Breast epithelium (tissue), 4 donors: Measurements from ENCODE around the gene TMEM147. TPM values are rescaled to one million over a fixed set of nuclear protein-coding genes. Genes with fewer than 3 reads are reported as not detected.

ENCODE experiments used
- DNase-seq, 2 donors: peaks; one replicate each; pipeline ENCODE4 v3.0.0-alpha.2; 2019; ENCODE audit warnings: low spot score in 2 of 2
- H3K27ac ChIP-seq, 2 donors: fragments of 200-600 bp; sonication (generic) in 1 of 2; one replicate each; pipeline ENCODE4 v1.5.1; 2016 to 2019; ENCODE audit warnings: mild to moderate bottlenecking in 1 of 2
- H3K27me3 ChIP-seq, 2 donors: fragments of 200-600 bp; sonication (generic) in 1 of 2; one replicate each; pipeline versions ENCODE4 v1.5.1 to v1.6.0; 2017 to 2019; ENCODE audit warnings: control low read depth in 1 of 2, mild to moderate bottlenecking in 1 of 2
- H3K36me3 ChIP-seq: fragments of 200-600 bp; one replicate; pipeline ENCODE4 v1.5.1; 2019
- H3K4me1 ChIP-seq, 2 donors: fragments of 200-600 bp; sonication (generic); one replicate each; pipeline ENCODE4 v1.5.1; 2016 to 2019; ENCODE audit warnings: control low read depth in 1 of 2
- H3K4me3 ChIP-seq, 3 donors: fragments of 200-600 bp; sonication (generic); 1 replicate in 2 of 3; 2 replicates in 1 of 3; pipeline ENCODE4 v1.5.1; 2016 to 2019; ENCODE audit warnings: mild to moderate bottlenecking in 3 of 3, moderate library complexity in 2 of 3
- H3K9me3 ChIP-seq, 2 donors: fragments of 200-600 bp; sonication (generic) in 1 of 2; one replicate each; pipeline ENCODE4 v1.5.1; 2016 to 2019; ENCODE audit warnings: control low read depth in 1 of 2
- POLR2A ChIP-seq: fragments of 450-650 bp; IDR thresholded peaks from one replicate; pipeline ENCODE4 v1.6.1; 2016; ENCODE audit warnings: antibody characterized with exemption, mild to moderate bottlenecking, moderate library complexity
- POLR2AphosphoS5 ChIP-seq, 3 donors: sonication (generic); formaldehyde crosslinking; IDR thresholded peaks; one replicate each; pipeline ENCODE4 v1.6.1; 2017; ENCODE audit warnings: antibody characterized with exemption in 3 of 3
- intact Hi-C: fragments of 100-400 bp; cut with DNase I; formaldehyde crosslinking; loops from one replicate; pipeline ENCODE4 v1.15.1; 2023; ENCODE audit warnings: low total_unique reads
- total RNA-seq, 3 donors: library from RNA; depleted of rRNA; stranded (reverse); fragments of >200 nt; gene quantifications; one replicate each; pipeline ENCODE4 v1.1.0, GENCODE V29; 2016
- TF ChIP-seq, protein P1 (sequence below), 3 donors: fragments of 450-650 bp; IDR thresholded peaks; one replicate each; pipeline ENCODE4 v1.5.1; 2016 to 2017; ENCODE audit warnings: antibody characterized with exemption in 3 of 3, mild to moderate bottlenecking in 3 of 3, moderate library complexity in 3 of 3

Gene TMEM147
- total RNA-seq, 3 donors from 2014 or later: 67.4 to 91.8 (median 91.8) TPM

DNA sequence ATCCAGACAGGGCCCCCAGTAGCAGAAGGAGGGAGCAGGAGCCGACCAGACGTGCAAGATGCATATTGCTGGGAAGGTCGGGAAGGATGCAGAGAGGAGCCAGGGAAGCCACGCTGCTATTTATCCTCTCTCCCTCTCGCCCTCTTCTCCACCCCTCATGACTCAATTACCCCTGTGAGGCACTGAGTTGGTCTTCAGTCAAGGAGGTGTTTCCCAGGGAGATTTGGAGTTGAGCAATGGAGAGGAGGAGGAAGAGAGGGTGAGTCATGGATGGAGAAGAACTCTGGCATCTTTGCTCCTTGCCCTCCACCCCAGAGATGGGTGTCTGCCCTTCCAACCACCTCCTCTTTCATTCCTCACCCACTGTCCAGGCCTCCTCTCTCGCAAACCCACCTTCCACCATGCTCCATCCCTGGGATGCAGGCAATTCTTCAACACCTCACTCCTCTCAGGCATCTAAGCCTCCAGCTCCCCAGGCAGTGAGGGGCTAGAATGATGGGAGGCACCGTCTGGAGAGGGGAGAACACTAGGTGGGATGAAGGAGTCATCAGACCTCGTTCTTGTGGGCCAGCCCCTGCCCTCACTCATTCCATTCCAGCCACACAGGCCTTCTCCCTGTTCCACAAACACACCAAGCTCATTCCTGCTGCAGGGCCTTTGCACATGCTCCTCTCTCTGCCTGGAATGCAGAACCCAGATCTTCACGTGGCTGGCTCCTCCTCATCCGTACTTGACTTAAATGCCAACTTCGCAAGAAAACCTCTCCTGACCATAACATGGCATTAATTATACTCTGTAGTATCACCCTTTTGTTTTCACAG lies 17.0 kb upstream of the TMEM147 start, which contains the start of gene SBSN:
TSS of gene SBSN (minus strand) at position 94 of the 821 bp plus-strand sequence. CDS start at position 64, 30 bp downstream.
- no peaks in the 10 kb centered on the region for H3K36me3 ChIP-seq
- H3K4me3 ChIP-seq: no peak within 1 kb of the TSS
- H3K9me3 ChIP-seq: no peaks in the 10 kb centered on the region
- DNase-seq: no peak
- H3K4me1 ChIP-seq: no peaks in the 10 kb centered on the region
- TF ChIP-seq POLR2A (no peak), POLR2AphosphoS5 (IDR thresholded peaks at IDR 0.05) (no peak)
- TF ChIP-seq, protein P1, sequence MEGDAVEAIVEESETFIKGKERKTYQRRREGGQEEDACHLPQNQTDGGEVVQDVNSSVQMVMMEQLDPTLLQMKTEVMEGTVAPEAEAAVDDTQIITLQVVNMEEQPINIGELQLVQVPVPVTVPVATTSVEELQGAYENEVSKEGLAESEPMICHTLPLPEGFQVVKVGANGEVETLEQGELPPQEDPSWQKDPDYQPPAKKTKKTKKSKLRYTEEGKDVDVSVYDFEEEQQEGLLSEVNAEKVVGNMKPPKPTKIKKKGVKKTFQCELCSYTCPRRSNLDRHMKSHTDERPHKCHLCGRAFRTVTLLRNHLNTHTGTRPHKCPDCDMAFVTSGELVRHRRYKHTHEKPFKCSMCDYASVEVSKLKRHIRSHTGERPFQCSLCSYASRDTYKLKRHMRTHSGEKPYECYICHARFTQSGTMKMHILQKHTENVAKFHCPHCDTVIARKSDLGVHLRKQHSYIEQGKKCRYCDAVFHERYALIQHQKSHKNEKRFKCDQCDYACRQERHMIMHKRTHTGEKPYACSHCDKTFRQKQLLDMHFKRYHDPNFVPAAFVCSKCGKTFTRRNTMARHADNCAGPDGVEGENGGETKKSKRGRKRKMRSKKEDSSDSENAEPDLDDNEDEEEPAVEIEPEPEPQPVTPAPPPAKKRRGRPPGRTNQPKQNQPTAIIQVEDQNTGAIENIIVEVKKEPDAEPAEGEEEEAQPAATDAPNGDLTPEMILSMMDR (IDR thresholded peaks at IDR 0.05): no peak
- intact Hi-C loops: no loop called here
- peaks cover 0 to 55% of the 10 kb centered on the region in 2 donors for H3K27me3 ChIP-seq
- no peak within 1 kb of the TSS for H3K27ac ChIP-seq

DNA sequence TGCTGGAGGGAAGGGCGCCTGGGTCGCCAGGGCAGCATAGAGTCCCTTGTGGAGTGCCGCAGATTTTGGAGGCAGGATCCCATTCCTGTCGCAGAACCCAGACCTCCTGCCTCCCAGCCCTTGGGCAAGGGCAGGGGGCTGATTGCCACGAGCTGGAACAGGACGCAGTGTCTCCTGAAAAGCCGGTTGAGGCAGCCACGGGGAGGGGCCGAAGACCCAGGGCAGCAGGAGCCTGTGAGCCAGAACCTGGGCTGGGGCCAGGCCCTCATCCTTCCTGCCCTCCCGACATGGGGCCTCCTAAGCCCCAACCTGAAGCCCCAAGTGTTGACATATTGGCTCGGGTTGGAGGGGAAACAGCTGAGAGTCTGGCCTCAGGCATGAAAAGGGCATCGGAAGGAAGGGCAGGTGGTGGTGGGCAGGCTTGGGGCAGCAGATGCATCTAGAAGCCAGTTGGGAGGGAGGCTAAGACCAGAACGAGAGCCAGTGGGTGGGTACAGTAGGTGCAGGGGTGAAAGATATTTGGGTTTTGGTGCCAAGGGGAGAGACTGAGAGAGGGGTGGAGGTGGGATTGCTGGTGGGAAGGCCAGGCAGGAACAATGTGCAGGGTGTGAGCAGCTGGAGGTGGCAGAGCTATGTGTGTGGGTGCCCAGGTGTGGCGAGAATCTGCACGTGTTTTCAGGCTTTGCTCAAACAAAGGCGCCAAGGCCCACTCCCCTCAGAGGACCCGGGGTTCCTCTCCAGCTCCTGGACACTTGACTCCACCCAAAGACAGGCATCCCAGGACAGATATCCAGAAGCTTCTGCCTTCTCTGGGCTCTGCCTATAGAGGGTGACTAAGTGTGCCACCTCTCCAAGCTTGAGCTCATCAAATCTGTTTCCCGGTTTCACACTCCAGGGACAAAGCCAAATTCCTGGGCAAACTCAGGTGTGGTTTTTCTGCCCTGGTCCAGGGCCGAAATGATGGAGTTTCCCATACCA lies 15.9 kb upstream of the TMEM147 start:
- no peak overlapping the region for H3K27ac ChIP-seq
- no peaks in the 10 kb centered on the region for H3K36me3 ChIP-seq
- H3K27me3 ChIP-seq: peaks cover 0 to 66% of the 10 kb centered on the region in 2 donors
- no peaks in the 10 kb centered on the region for H3K4me1 ChIP-seq
- TF ChIP-seq, protein P1 (IDR thresholded peaks at IDR 0.05): no peak
- TF ChIP-seq POLR2AphosphoS5 (IDR thresholded peaks at IDR 0.05) (no peak), POLR2A (no peak)
- intact Hi-C loops: no loop called here
- DNase-seq: no peak
- no peak overlapping the region for H3K4me3 ChIP-seq
- no peaks in the 10 kb centered on the region for H3K9me3 ChIP-seq

DNA sequence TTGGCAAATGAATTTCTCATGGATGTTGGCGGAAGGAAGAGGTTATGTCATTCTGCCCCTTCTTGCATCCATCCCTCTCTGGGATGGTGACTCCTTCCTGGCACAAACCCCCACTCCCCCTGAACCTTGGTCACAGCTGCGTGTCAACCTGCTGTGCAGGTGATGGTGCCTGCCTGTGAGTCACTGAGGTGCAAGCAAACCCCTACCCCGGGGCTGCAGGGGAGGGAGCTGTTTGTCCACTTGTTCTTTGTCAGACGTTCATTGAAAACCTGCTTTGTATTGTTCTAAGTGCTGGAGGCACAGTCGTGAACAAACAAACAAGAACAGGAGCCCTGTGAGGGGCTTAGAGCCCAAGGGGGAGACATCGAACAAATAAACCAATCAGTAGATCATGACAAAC lies 14.1 kb upstream of the TMEM147 start:
- no peak for DNase-seq
- Histone ChIP-seq H3K27ac (no peak overlapping the region), H3K27me3 (peaks cover 0 to 52% of the 10 kb centered on the region in 2 donors), H3K9me3 (no peaks in the 10 kb centered on the region), H3K36me3 (no peaks in the 10 kb centered on the region), H3K4me3 (no peak overlapping the region), H3K4me1 (no peaks in the 10 kb centered on the region)
- no peak for TF ChIP-seq POLR2AphosphoS5 (IDR thresholded peaks at IDR 0.05)
- TF ChIP-seq, protein P1 (IDR thresholded peaks at IDR 0.05): no peak
- no peak for TF ChIP-seq POLR2A
- intact Hi-C loops: no loop called here

DNA sequence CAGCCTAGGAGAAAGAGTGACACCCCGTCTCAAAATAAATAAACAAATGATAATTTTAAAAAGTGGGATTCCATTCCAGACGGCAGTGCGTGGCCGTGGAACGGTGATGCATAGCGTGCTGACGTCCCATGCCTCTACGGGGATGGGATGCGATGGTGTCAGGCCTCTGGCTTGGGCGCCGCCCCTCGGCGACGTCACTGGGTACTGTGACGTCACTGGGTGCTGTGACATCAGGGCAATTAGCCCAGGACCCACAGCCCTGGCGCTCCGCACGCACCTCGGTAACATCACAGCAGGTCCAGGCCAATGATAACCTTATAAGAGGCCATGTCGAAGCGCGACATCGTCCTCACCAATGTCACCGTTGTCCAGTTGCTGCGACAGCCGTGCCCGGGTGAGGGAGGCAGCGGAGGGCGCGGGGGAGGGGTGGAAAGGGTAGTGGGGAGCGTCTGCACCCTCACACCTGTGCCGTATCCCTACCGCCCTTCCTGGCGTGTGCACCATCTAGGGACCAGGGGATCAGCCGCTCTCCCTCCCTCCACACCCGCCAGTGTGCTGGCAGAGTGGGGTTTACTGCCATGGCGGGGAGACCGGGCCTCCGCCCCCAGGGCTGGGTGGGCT lies 12.1 kb upstream of the TMEM147 start, which contains the start of gene GAPDHS:
TSS of gene GAPDHS (plus strand) at position 256 of the 621 bp plus-strand sequence. CDS start at position 328, 72 bp downstream.
- no peak for TF ChIP-seq POLR2A
- TF ChIP-seq, protein P1 (IDR thresholded peaks at IDR 0.05): no peak
- TF ChIP-seq POLR2AphosphoS5 (IDR thresholded peaks at IDR 0.05): no peak
- intact Hi-C loops: no loop called here
- H3K27me3 ChIP-seq: peaks cover 0 to 34% of the 10 kb centered on the region in 2 donors
- no peaks in the 10 kb centered on the region for H3K9me3 ChIP-seq
- no peaks in the 10 kb centered on the region for H3K4me1 ChIP-seq
- peak within 1 kb of the TSS in 1 of 3 donors; percentile 44 for H3K4me3 ChIP-seq
- no peaks in the 10 kb centered on the region for H3K36me3 ChIP-seq
- no peak within 1 kb of the TSS for H3K27ac ChIP-seq
- no peak for DNase-seq
